Kidney (tissue), 14 donors: Measurements from ENCODE around the gene GFRA1. TPM values are rescaled to one million over a fixed set of nuclear protein-coding genes. Genes with fewer than 3 reads are reported as not detected.

ENCODE experiments used
- DNase-seq, 5 donors: peaks; one replicate each; pipeline ENCODE4 v3.0.0-alpha.2; 2013 to 2020
- FAIRE-seq: peaks from 2 replicates; lab custom pipeline; 2012; peaks lifted over from hg19 to GRCh38; lab: Jason Lieb, UNC
- H3K27ac ChIP-seq, 2 donors: one replicate each; pipeline ENCODE4 v1.7.0; 2013; ENCODE audit warnings: low read depth in 2 of 2, low read length in 2 of 2, inconsistent platforms in 1 of 2
- H3K27me3 ChIP-seq: one replicate; pipeline ENCODE4 v1.7.1; 2013; ENCODE audit warnings: low read length, inconsistent platforms; ENCODE audit not compliant: control insufficient read depth, insufficient read depth
- H3K36me3 ChIP-seq, 3 donors: one replicate each; pipeline versions ENCODE4 v1.7.0 to v1.7.1; 2013; ENCODE audit warnings: low read length in 3 of 3, control low read depth in 1 of 3, inconsistent platforms in 1 of 3; ENCODE audit not compliant: insufficient read depth in 3 of 3, control insufficient read depth in 2 of 3
- H3K4me1 ChIP-seq, 3 donors: one replicate each; pipeline versions ENCODE4 v1.7.0 to v1.7.1; 2013; ENCODE audit warnings: low read length in 3 of 3, inconsistent platforms in 1 of 3, low read depth in 1 of 3; ENCODE audit not compliant: control insufficient read depth in 2 of 3, insufficient read depth in 2 of 3
- H3K4me3 ChIP-seq, 3 donors: one replicate each; pipeline versions ENCODE4 v1.7.0 to v1.8.1; 2013; ENCODE audit warnings: low read length in 3 of 3, control low read depth in 1 of 3, inconsistent platforms in 1 of 3
- H3K9ac ChIP-seq, 3 donors: one replicate each; pipeline versions ENCODE4 v1.7.0 to v1.7.1; 2013; ENCODE audit warnings: low read length in 3 of 3, control low read depth in 1 of 3, inconsistent platforms in 1 of 3
- H3K9me3 ChIP-seq, 3 donors: one replicate each; pipeline versions ENCODE4 v1.7.0 to v1.7.1; 2013; ENCODE audit warnings: low read length in 3 of 3, control low read depth in 1 of 3, inconsistent platforms in 1 of 3; ENCODE audit not compliant: control insufficient read depth in 2 of 3, insufficient read depth in 1 of 3
- intact Hi-C: fragments of 100-400 bp; cut with DNase I; formaldehyde crosslinking; loops from one replicate; pipeline ENCODE4 v1.11.1; 2022
- polyA plus RNA-seq: library from polyadenylated mRNA; stranded (reverse); fragments of 350-450 nt; fragmentation: Illumina TruSeq; extraction: RNeasy Lipid Tissue Mini Kit (QIAGEN cat#74804); gene quantifications from one replicate; pipeline ENCODE4 v1.2.3, GENCODE V29; 2014; ENCODE audit warnings: low read depth, low replicate concordance; ENCODE audit not compliant: insufficient read depth
- total RNA-seq: library from RNA; stranded (reverse); fragmentation: NEBNext Ultra II Directional; extraction: Animal tissue kit (Norgen Biotek cat#: 25700); gene quantifications from one replicate; pipeline ENCODE4 v1.2.1, GENCODE V29; 2021
- TF ChIP-seq, protein P1 (sequence below): IDR thresholded peaks from 3 replicates; pipeline ENCODE4 v1.5.1; 2012; ENCODE audit warnings: mild to moderate bottlenecking, moderate library complexity, borderline replicate concordance; ENCODE audit not compliant: insufficient read depth; ENCODE audit errors: extremely low read depth
- donor health status: control.
- donor health status: control.
- donor health status: control.
- donor health status: control.
- donor health status: control.
- donor health status: DM: yes; HTN: yes; CAD: no.
- donor health status: Normal renal cell carcinoma (clear cell type).

The GFRA1 gene
- total and polyA plus RNA-seq, 2 donors from 2014 or later: 3.0 to 22.3 TPM

- TF ChIP-seq, protein P1, sequence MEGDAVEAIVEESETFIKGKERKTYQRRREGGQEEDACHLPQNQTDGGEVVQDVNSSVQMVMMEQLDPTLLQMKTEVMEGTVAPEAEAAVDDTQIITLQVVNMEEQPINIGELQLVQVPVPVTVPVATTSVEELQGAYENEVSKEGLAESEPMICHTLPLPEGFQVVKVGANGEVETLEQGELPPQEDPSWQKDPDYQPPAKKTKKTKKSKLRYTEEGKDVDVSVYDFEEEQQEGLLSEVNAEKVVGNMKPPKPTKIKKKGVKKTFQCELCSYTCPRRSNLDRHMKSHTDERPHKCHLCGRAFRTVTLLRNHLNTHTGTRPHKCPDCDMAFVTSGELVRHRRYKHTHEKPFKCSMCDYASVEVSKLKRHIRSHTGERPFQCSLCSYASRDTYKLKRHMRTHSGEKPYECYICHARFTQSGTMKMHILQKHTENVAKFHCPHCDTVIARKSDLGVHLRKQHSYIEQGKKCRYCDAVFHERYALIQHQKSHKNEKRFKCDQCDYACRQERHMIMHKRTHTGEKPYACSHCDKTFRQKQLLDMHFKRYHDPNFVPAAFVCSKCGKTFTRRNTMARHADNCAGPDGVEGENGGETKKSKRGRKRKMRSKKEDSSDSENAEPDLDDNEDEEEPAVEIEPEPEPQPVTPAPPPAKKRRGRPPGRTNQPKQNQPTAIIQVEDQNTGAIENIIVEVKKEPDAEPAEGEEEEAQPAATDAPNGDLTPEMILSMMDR: no peak
- no peak overlapping the region for H3K27ac ChIP-seq
- no peaks in the 10 kb centered on the region for H3K36me3 ChIP-seq
- DNase-seq (no peak), FAIRE-seq (no peak)
- H3K4me1 ChIP-seq: no peaks in the 10 kb centered on the region
- H3K4me3 ChIP-seq: no peak overlapping the region
- H3K9ac ChIP-seq: no peak overlapping the region
- intact Hi-C loops: no loop called here
- no peaks in the 10 kb centered on the region for H3K27me3 ChIP-seq
- H3K9me3 ChIP-seq: no peaks in the 10 kb centered on the region
Observed at GRCh38 chr10:116122664-116123063, 150.3 kb downstream of the GFRA1 start.

GRCh38 chr10:116121640-116122525 is 151.1 kb downstream of the GFRA1 start:
- Histone ChIP-seq H3K27me3 (no peaks in the 10 kb centered on the region), H3K36me3 (no peaks in the 10 kb centered on the region), H3K9ac (no peak overlapping the region), H3K9me3 (no peaks in the 10 kb centered on the region), H3K4me3 (no peak overlapping the region), H3K27ac (no peak overlapping the region), H3K4me1 (no peaks in the 10 kb centered on the region)
- FAIRE-seq (no peak), DNase-seq (peak in 3 of 5 donors; percentile 37 to 77 (median 61))
- intact Hi-C loops: no loop called here
- TF ChIP-seq, protein P1: no peak

DNA sequence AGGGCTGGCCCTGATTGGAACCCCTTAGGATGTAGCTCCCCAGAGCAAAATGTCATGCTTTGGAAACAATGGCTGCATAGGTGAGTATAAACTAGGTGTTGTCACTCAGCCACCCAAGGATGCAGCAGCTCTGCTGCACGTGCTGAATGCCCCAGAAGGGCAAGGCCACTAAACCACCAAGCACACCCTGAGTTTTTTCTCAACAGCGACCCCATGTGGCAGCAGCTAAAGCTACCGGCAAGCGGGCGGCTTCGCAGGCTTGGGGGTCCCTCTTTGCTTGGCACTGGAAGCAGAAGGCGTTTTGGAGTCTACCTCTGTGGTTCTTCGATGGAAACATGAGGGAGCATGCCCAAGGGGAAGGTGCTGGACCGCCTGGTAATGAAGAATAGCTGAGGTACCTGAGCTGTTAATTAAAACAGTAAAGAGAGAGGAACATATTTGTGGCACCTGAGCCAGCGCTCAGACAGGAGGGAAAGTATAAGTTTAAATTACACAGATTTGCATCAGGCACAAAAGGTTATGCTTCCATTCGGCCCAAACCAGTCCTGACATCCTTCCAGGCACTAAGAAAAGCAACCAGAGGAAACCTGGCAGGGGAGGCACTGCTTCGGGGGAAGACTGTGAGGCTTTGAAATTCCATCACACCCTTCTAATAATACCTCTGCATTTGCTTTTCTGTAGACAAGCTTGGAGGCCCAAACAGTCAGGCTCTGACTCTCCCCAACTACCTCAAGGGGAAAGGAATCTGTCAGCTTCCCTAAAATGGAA is 152.1 kb downstream of the GFRA1 start:
- TF ChIP-seq, protein P1: no peak
- Histone ChIP-seq H3K9ac (no peak overlapping the region), H3K27me3 (no peaks in the 10 kb centered on the region), H3K27ac (no peak overlapping the region), H3K9me3 (no peaks in the 10 kb centered on the region), H3K4me1 (no peaks in the 10 kb centered on the region), H3K36me3 (no peaks in the 10 kb centered on the region), H3K4me3 (no peak overlapping the region)
- DNase-seq: peak in 1 of 5 donors; percentile 39
- intact Hi-C loops: no loop called here
- no peak for FAIRE-seq
